ENCODE results near the gene PPP2R5C. TPM values are rescaled to one million over a fixed set of nuclear protein-coding genes. Genes with fewer than 3 reads are reported as not detected.

Gene PPP2R5C
- total RNA-seq, result 42.5 and 48.9 TPM in 2 replicates

GRCh38 chr14:101761032-101761880 lies at the start of gene PPP2R5C:
Gene PPP2R5C (plus strand): TSS chr14:101761709. CDS start chr14:101761894, 185 bp downstream.

GRCh38 chr14:101964297-101965180 lies 203.0 kb downstream of the PPP2R5C start, which contains the start of gene DYNC1H1:
Gene DYNC1H1 (plus strand): TSS chr14:101964573. CDS start chr14:101964692, 119 bp downstream.

Other genes starting within 250 kb of the PPP2R5C start
- gene DIO3, start 200.2 kb upstream of the PPP2R5C start, total RNA-seq, result not detected in 2 replicates
- 556 and 558 TPM in 2 replicates for gene DYNC1H1, start 202.9 kb downstream of the PPP2R5C start, total RNA-seq